Measurements from ENCODE around the gene ATOH8. TPM values are rescaled to one million over a fixed set of nuclear protein-coding genes. Genes with fewer than 3 reads are reported as not detected.

Gene ATOH8
- total RNA-seq, 2 donors from 2014 or later = not detected

DNA sequence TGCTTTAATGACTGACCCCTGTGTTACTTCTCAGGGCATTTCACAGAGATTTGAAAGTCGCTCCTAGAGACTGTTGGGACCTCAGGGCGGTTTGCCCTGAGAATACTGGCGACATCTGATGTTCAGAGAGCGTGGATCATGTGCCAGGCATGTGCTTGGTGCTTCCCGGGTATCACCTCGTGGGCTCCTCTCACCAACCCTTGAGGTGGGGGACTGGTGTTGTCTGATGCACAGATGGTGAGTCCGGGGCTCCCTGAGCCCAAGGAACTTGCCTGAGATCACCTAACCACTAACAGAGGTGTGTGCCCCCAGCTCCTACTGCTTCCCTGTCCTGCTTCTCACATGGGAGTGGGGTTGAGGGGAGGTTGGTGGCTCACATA is 16.2 kb downstream of the ATOH8 start:
- no peaks in the 10 kb centered on the region for H3K36me3 Mint-ChIP-seq
- DNase-seq (ENCODE audit: low spot score) = no peak
- H3K4me3 Mint-ChIP-seq = no peak overlapping the region
- ATAC-seq = no peak
- no peak overlapping the region for H3K27ac Mint-ChIP-seq
- H3K9me3 Mint-ChIP-seq = no peaks in the 10 kb centered on the region
- peaks cover 0 to 5% of the 10 kb centered on the region in 2 donors for H3K4me1 Mint-ChIP-seq (ENCODE audit: low read depth in 2 of 2)
- peaks cover 25 to 29% of the 10 kb centered on the region in 2 donors for H3K27me3 Mint-ChIP-seq

DNA sequence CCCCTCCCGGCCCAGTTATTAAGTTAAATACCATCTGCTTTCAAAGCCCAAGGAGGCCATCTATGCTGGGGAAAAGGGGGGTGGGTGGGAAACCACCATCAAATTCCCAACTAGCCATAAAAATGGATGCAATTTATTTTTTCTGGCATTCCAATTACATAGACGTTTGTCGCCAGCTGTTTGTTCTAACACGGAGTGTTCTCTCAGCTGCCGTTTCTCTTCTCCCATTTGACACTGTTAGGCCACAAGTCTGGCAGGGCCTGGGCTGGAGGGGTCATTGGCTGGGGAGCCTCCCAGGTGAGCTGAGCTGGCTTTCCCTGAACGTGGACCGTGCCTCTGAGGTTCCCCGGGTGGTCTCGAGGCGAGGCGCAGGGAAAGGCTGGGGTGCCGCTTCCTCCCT is 16.6 kb downstream of the ATOH8 start:
- Mint-ChIP-seq H3K9me3 (no peaks in the 10 kb centered on the region), H3K27me3 (peaks cover 22 to 25% of the 10 kb centered on the region in 2 donors)
- no peak for DNase-seq (ENCODE audit: low spot score)

GRCh38 chr2:85770786-85771409 is 17.1 kb downstream of the ATOH8 start:
- no peaks in the 10 kb centered on the region for H3K36me3 Mint-ChIP-seq
- no peak for DNase-seq (ENCODE audit: low spot score)
- peaks cover 19 to 21% of the 10 kb centered on the region in 2 donors for H3K27me3 Mint-ChIP-seq
- H3K4me1 Mint-ChIP-seq (ENCODE audit: low read depth in 2 of 2) = peaks cover 0 to 5% of the 10 kb centered on the region in 2 donors
- H3K27ac Mint-ChIP-seq = no peak overlapping the region
- H3K4me3 Mint-ChIP-seq = no peak overlapping the region
- no peaks in the 10 kb centered on the region for H3K9me3 Mint-ChIP-seq
- no peak for ATAC-seq

More for the DNA sequence above, 16.6 kb downstream of the ATOH8 start:
- ATAC-seq = no peak
- peaks cover 0 to 5% of the 10 kb centered on the region in 2 donors for H3K4me1 Mint-ChIP-seq (ENCODE audit: low read depth in 2 of 2)
- H3K36me3 Mint-ChIP-seq = no peaks in the 10 kb centered on the region
- H3K4me3 Mint-ChIP-seq = no peak overlapping the region
- H3K27ac Mint-ChIP-seq = no peak overlapping the region

DNA sequence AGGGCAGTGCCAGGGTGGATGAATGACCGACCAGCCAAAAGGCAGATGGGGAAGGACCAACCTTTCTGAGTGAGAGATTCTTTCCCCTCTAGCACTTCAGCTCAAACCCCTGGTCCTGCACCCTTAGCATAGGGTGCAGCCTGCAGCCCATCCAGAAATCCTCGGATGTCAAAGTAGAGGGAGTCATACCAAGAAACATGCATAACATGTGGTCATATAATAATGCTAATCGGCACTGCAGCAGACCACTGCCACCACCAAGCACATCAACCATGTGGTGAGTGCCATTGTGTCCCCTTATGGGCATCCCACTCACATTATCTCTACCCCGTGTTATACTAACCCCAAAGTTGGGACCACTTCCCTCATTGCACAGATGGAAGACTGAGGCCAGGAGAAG is 17.7 kb downstream of the ATOH8 start:
- Mint-ChIP-seq H3K27me3 (peaks cover 15 to 18% of the 10 kb centered on the region in 2 donors), H3K36me3 (no peaks in the 10 kb centered on the region), H3K9me3 (no peaks in the 10 kb centered on the region), H3K4me3 (no peak overlapping the region), H3K4me1 (ENCODE audit: low read depth in 2 of 2) (peaks cover 0 to 5% of the 10 kb centered on the region in 2 donors), H3K27ac (no peak overlapping the region)
- DNase-seq (ENCODE audit: low spot score) (no peak), ATAC-seq (no peak)

GRCh38 chr2:85772019-85772745 is 18.4 kb downstream of the ATOH8 start:
- DNase-seq (ENCODE audit: low spot score) = no peak
- no peak for ATAC-seq
- no peaks in the 10 kb centered on the region for H3K36me3 Mint-ChIP-seq
- H3K4me3 Mint-ChIP-seq = no peak overlapping the region
- peaks cover 12 to 17% of the 10 kb centered on the region in 2 donors for H3K27me3 Mint-ChIP-seq
- no peaks in the 10 kb centered on the region for H3K9me3 Mint-ChIP-seq
- H3K27ac Mint-ChIP-seq = no peak overlapping the region
- H3K4me1 Mint-ChIP-seq (ENCODE audit: low read depth in 2 of 2) = peaks cover 0 to 5% of the 10 kb centered on the region in 2 donors

GRCh38 chr2:85772841-85773491 is 19.2 kb downstream of the ATOH8 start:
- no peak for ATAC-seq
- no peaks in the 10 kb centered on the region for H3K36me3 Mint-ChIP-seq
- peaks cover 0 to 5% of the 10 kb centered on the region in 2 donors for H3K4me1 Mint-ChIP-seq (ENCODE audit: low read depth in 2 of 2)
- H3K4me3 Mint-ChIP-seq = no peak overlapping the region
- DNase-seq (ENCODE audit: low spot score) = no peak
- peaks cover 12 to 22% of the 10 kb centered on the region in 2 donors for H3K27me3 Mint-ChIP-seq
- H3K9me3 Mint-ChIP-seq = no peaks in the 10 kb centered on the region
- H3K27ac Mint-ChIP-seq = no peak overlapping the region

GRCh38 chr2:85773692-85774091 is 19.9 kb downstream of the ATOH8 start:
- no peak for DNase-seq (ENCODE audit: low spot score)
- Mint-ChIP-seq H3K27ac (no peak overlapping the region), H3K27me3 (peaks cover 12 to 22% of the 10 kb centered on the region in 2 donors), H3K4me3 (no peak overlapping the region), H3K36me3 (no peaks in the 10 kb centered on the region), H3K9me3 (no peaks in the 10 kb centered on the region), H3K4me1 (ENCODE audit: low read depth in 2 of 2) (peaks cover 0 to 5% of the 10 kb centered on the region in 2 donors)
- ATAC-seq = no peak

GRCh38 chr2:85774126-85774978 is 20.6 kb downstream of the ATOH8 start:
- no peaks in the 10 kb centered on the region for H3K36me3 Mint-ChIP-seq
- peaks cover 12 to 22% of the 10 kb centered on the region in 2 donors for H3K27me3 Mint-ChIP-seq
- no peak overlapping the region for H3K4me3 Mint-ChIP-seq
- H3K9me3 Mint-ChIP-seq = no peaks in the 10 kb centered on the region
- ATAC-seq = no peak
- H3K27ac Mint-ChIP-seq = no peak overlapping the region
- H3K4me1 Mint-ChIP-seq (ENCODE audit: low read depth in 2 of 2) = peaks cover 0 to 5% of the 10 kb centered on the region in 2 donors
- no peak for DNase-seq (ENCODE audit: low spot score)

GRCh38 chr2:85775406-85776381 is 21.9 kb downstream of the ATOH8 start:
- Mint-ChIP-seq H3K4me1 (ENCODE audit: low read depth in 2 of 2) (peaks cover 0 to 5% of the 10 kb centered on the region in 2 donors), H3K4me3 (no peak overlapping the region), H3K27me3 (peaks cover 12 to 22% of the 10 kb centered on the region in 2 donors), H3K36me3 (no peaks in the 10 kb centered on the region), H3K27ac (no peak overlapping the region), H3K9me3 (no peaks in the 10 kb centered on the region)
- ATAC-seq (no peak), DNase-seq (ENCODE audit: low spot score) (no peak)

DNA sequence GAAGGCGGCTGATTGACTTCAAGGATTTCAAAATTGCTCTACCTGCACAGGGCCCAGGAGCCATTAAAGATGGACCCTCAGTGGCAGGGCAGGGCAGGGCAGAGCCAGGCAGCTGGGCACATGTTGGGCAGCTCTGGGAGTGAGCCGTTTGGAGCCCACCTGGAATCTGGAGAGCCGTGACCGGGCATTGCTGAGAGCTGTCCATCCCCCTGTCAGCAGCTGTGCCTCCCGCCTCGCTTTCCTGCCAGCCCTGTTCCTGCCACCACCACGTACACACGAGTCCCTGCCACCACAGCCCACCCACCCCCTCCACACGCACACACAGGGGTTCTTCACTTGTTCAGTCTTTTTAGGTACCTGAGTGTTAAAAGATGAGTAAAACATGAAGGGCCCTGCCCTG is 22.9 kb downstream of the ATOH8 start:
- Mint-ChIP-seq H3K27me3 (peaks cover 10 to 16% of the 10 kb centered on the region in 2 donors), H3K27ac (no peak overlapping the region), H3K4me3 (no peak overlapping the region), H3K4me1 (ENCODE audit: low read depth in 2 of 2) (peaks cover 0 to 2% of the 10 kb centered on the region in 2 donors), H3K9me3 (no peaks in the 10 kb centered on the region), H3K36me3 (no peaks in the 10 kb centered on the region)
- no peak for DNase-seq (ENCODE audit: low spot score)
- ATAC-seq = no peak

GRCh38 chr2:85777441-85777861 is 23.7 kb downstream of the ATOH8 start:
- H3K27ac Mint-ChIP-seq = no peak overlapping the region
- H3K36me3 Mint-ChIP-seq = no peaks in the 10 kb centered on the region
- H3K9me3 Mint-ChIP-seq = no peaks in the 10 kb centered on the region
- no peaks in the 10 kb centered on the region for H3K4me1 Mint-ChIP-seq (ENCODE audit: low read depth in 2 of 2)
- ATAC-seq (no peak), DNase-seq (ENCODE audit: low spot score) (no peak)
- H3K27me3 Mint-ChIP-seq = peaks cover 8 to 13% of the 10 kb centered on the region in 2 donors
- H3K4me3 Mint-ChIP-seq = no peak overlapping the region

GRCh38 chr2:85778646-85779379 is 25.0 kb downstream of the ATOH8 start:
- Mint-ChIP-seq H3K9me3 (no peaks in the 10 kb centered on the region), H3K36me3 (no peaks in the 10 kb centered on the region), H3K4me1 (ENCODE audit: low read depth in 2 of 2) (no peaks in the 10 kb centered on the region), H3K4me3 (no peak overlapping the region), H3K27ac (no peak overlapping the region), H3K27me3 (peaks cover under 1 to 7% of the 10 kb centered on the region in 2 donors)
- ATAC-seq (no peak), DNase-seq (ENCODE audit: low spot score) (no peak)

All from natural killer cell treated with Interleukin-12 subunit alpha and Interleukin-12 subunit beta and Interleukin-15 and Interleukin-18, amount 100 ng/mL, for 72 hours (primary cell).